Fibroblast of pulmonary artery (primary cell): ENCODE results near the gene EPS8L1.

ENCODE experiments used
- DNase-seq: peaks from one replicate; pipeline ENCODE4 v3.0.0-alpha.2; 2010; ENCODE audit warnings: low read depth
- H3K4me3 ChIP-seq: replicated peaks from 2 replicates; pipeline ENCODE4 v1.5.1; 2011; ENCODE audit warnings: low read depth, mild to moderate bottlenecking, control low read depth, low read length, moderate library complexity
- TF ChIP-seq, protein P1 (sequence below): IDR thresholded peaks from 2 replicates; pipeline ENCODE4 v1.5.1; 2011; ENCODE audit warnings: mild to moderate bottlenecking, control low read depth, low read length, inconsistent platforms; ENCODE audit errors: missing control alignments

Gene EPS8L1

GRCh38 chr19:55091126-55091910, 15.6 kb downstream of the EPS8L1 start:
- DNase-seq: no peak
- TF ChIP-seq, protein P1, sequence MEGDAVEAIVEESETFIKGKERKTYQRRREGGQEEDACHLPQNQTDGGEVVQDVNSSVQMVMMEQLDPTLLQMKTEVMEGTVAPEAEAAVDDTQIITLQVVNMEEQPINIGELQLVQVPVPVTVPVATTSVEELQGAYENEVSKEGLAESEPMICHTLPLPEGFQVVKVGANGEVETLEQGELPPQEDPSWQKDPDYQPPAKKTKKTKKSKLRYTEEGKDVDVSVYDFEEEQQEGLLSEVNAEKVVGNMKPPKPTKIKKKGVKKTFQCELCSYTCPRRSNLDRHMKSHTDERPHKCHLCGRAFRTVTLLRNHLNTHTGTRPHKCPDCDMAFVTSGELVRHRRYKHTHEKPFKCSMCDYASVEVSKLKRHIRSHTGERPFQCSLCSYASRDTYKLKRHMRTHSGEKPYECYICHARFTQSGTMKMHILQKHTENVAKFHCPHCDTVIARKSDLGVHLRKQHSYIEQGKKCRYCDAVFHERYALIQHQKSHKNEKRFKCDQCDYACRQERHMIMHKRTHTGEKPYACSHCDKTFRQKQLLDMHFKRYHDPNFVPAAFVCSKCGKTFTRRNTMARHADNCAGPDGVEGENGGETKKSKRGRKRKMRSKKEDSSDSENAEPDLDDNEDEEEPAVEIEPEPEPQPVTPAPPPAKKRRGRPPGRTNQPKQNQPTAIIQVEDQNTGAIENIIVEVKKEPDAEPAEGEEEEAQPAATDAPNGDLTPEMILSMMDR: no peak
- H3K4me3 ChIP-seq: no peak overlapping the region

- DNase-seq: no peak
- TF ChIP-seq, protein P1: no peak
- no peak overlapping the region for H3K4me3 ChIP-seq
These were observed 16.3 kb downstream of the EPS8L1 start for GRCh38 chr19:55091955-55092354.

GRCh38 chr19:55092423-55093318, 17.0 kb downstream of the EPS8L1 start:
- TF ChIP-seq, protein P1: no peak
- no peak overlapping the region for H3K4me3 ChIP-seq
- no peak for DNase-seq

DNA sequence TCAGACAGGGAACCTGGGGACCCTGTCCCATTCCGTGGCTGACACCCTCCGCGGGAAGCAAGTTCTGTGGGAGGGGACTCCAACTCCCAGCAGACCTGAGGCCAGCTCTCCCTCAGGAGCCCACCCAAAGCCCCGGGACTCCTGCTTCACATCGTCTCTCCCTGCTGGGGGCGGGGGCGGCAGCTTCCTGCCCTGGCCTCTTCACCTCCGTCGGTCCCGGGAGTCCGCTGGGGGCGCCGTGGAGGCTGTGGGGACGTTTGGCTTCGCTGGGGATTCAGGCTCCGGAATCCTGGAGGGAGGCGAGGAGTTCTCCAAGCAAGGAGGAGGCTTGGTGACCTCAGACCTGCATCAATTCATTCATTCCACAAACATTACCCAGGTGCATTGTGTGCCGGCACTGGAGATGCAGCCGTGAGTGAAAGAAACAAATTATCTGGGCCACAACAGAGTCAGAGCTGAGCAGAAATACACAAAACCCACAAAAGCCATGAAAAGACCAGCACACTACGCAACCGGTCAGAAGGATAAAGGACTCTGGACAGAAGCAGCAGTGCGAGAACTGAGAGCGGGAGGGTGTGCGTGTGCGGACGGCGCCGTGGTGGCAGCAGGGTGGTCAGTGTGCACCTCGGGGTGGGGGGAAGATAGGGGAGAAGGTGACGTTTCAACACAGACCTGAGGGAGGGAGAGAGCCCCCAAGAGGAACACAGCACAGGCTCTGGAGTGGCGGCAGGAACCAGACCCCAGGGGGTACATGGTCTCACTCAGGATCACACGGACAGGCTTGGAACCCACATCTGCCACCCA, 19.0 kb downstream of the EPS8L1 start:
- TF ChIP-seq, protein P1: no peak
- no peak for DNase-seq

DNA sequence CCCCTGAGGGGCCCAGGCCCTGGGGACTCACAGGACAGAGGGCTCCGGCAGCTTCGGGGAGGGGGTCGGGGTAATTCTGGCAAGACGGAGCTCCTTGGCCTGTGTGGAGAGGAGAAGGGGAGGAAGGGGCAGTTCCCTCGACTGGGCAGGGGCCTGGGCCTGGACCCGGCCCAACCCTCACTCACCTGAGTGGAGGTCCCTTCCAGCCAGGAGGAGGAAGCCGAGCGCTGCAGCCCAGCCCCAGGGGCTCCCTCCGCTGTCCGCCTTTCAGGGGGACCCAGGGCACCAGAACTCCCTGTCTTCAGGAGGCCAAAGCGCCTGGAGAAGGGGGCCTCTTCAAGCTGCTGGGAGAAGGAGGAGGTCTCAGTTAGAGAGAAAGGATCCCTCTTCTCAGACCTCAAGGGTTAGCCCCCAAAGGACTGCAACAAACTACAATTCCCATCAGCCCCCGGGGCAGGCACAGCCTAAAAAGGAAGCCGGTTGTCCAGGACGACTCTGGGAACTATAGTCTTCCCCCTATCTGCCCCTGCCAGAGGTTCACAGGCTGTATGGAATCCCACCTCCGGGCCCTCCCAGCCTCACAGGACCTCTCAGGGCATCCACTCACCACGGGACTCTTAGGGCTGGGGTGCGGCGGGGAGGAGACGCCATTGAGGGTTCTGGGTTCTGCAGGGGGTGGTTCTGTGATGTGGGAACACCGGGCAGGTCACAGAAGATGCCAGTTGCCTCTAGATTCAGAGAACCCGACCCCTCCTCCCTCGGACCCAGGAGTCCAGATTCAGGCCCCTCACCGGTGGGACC, 19.8 kb downstream of the EPS8L1 start:
- no peak for DNase-seq
- no peak overlapping the region for H3K4me3 ChIP-seq
- TF ChIP-seq, protein P1: no peak

More for the DNA sequence above, 19.0 kb downstream of the EPS8L1 start:
- no peak overlapping the region for H3K4me3 ChIP-seq
